A549 (cell line): ENCODE results near the gene KRT77. TPM values are rescaled to one million over a fixed set of nuclear protein-coding genes. Genes with fewer than 3 reads are reported as not detected.

Experiments used
- ATAC-seq, 2 experiments: fragments of 200-7000 bp in 1 of 2; fragments of >200 bp in 1 of 2; cut with Nextera tagmentation in 1 of 2; cut with Tn5 transposase in 1 of 2; 3 replicates each; pipeline versions ENCODE4 v1.8.0 to v1.9.1; 2018 to 2020; ENCODE audit warnings: mild to moderate bottlenecking in 1 of 2, moderate library complexity in 1 of 2
- CTCF ChIA-PET: fragments of 300-600 bp; sonication (Branson Sonifier 250); formaldehyde crosslinking; extraction: SDS; loops from one replicate; lab custom pipeline; 2021; ENCODE audit warnings: antibody characterized with exemption, inconsistent platforms; lab: Yijun Ruan, JAX
- POLR2A ChIA-PET: fragments of 350-600 bp; formaldehyde crosslinking; extraction: SDS; loops from one replicate; lab custom pipeline; 2021; ENCODE audit warnings: antibody characterized with exemption, inconsistent platforms; lab: Yijun Ruan, JAX
- DNase-seq, 2 experiments: peaks; one replicate each; pipeline versions ENCODE4 v3.0.0 to v3.0.0-alpha.2; 2011 to 2016; ENCODE audit warnings: low read depth in 1 of 2, low spot score in 1 of 2
- FAIRE-seq: peaks from 2 replicates; lab custom pipeline; 2011; peaks lifted over from hg19 to GRCh38; lab: Jason Lieb, UNC
- H3K27ac ChIP-seq, 2 experiments: fragments of >200 bp; sonication (Bioruptor Twin); formaldehyde crosslinking; 3 replicates each; pipeline ENCODE4 v1.5.1; 2016 to 2017
- H3K4me1 ChIP-seq: fragments of >200 bp; sonication (Bioruptor Twin); formaldehyde crosslinking; 3 replicates; pipeline ENCODE4 v1.6.1; 2016
- H3K4me2 ChIP-seq: fragments of >200 bp; sonication (Bioruptor Twin); formaldehyde crosslinking; 3 replicates; pipeline ENCODE4 v1.6.1; 2016
- H3K4me3 ChIP-seq: fragments of >200 bp; sonication (Bioruptor Twin); formaldehyde crosslinking; 3 replicates; pipeline ENCODE4 v1.5.1; 2016
- H3K9me3 ChIP-seq: fragments of >200 bp; sonication (Bioruptor Twin); formaldehyde crosslinking; 3 replicates; pipeline ENCODE4 v1.6.1; 2016
- BCL3 ChIP-seq: fragments of >200 bp; sonication (Bioruptor Twin); formaldehyde crosslinking; IDR thresholded peaks from 3 replicates; pipeline ENCODE4 v1.6.1; 2016
- CBX2 ChIP-seq: fragments of 200-600 bp; sonication (generic); IDR thresholded peaks from 2 replicates; pipeline ENCODE4 v1.6.1; 2016; ENCODE audit warnings: low read depth, mild to moderate bottlenecking, borderline replicate concordance
- CEBPB ChIP-seq, 2 experiments: fragments of >200 bp in 1 of 2; sonication (Bioruptor Twin) in 1 of 2; formaldehyde crosslinking in 1 of 2; IDR thresholded peaks; 2 replicates each; pipeline ENCODE4 v1.6.1; 2012 to 2016
- CHD2 ChIP-seq: fragments of 150-350 bp; IDR thresholded peaks from 2 replicates; pipeline ENCODE4 v1.6.1; 2014; ENCODE audit warnings: low read length; ENCODE audit not compliant: partially characterized antibody
- EHF ChIP-seq: fragments of 250-450 bp; sonication (Bioruptor Pico); IDR thresholded peaks from 2 replicates; pipeline ENCODE4 v1.5.0; 2020; ENCODE audit warnings: mild to moderate bottlenecking
- ELK1 ChIP-seq: fragments of 150-350 bp; IDR thresholded peaks from 2 replicates; pipeline ENCODE4 v1.6.1; 2014; ENCODE audit warnings: low read depth, mild to moderate bottlenecking, low read length
- EP300 ChIP-seq, 2 experiments: fragments of >200 bp; sonication (Bioruptor Twin); formaldehyde crosslinking; IDR thresholded peaks; 2 replicates in 1 of 2; 3 replicates in 1 of 2; pipeline ENCODE4 v1.6.1; 2016 to 2017
- FOSB ChIP-seq: fragments of 250-450 bp; sonication (Bioruptor Pico); IDR thresholded peaks from 2 replicates; pipeline ENCODE4 v1.5.0; 2020; ENCODE audit warnings: mild to moderate bottlenecking, moderate library complexity
- GATA3 ChIP-seq: IDR thresholded peaks from 2 replicates; pipeline ENCODE4 v1.6.1; 2012; ENCODE audit warnings: borderline replicate concordance
- HEYL ChIP-seq: fragments of 250-450 bp; sonication (Bioruptor Pico); IDR thresholded peaks from 2 replicates; pipeline ENCODE4 v1.8.0; 2021; ENCODE audit warnings: mild to moderate bottlenecking, moderate library complexity
- HOXB13 ChIP-seq: fragments of 250-450 bp; sonication (Bioruptor Pico); IDR thresholded peaks from 2 replicates; pipeline ENCODE4 v1.5.0; 2020; ENCODE audit warnings: low read depth, mild to moderate bottlenecking, moderate library complexity
- HOXB5 ChIP-seq: fragments of 250-450 bp; sonication (Bioruptor Pico); IDR thresholded peaks from 2 replicates; pipeline ENCODE4 v1.5.0; 2020; ENCODE audit warnings: mild to moderate bottlenecking, moderate library complexity
- KDM5A ChIP-seq: fragments of 200-600 bp; sonication (generic); IDR thresholded peaks from 2 replicates; pipeline ENCODE4 v1.6.1; 2016; ENCODE audit warnings: antibody characterized with exemption, mild to moderate bottlenecking
- MAFK ChIP-seq: fragments of 450-650 bp; IDR thresholded peaks from 2 replicates; pipeline ENCODE4 v1.6.1; 2014; ENCODE audit not compliant: partially characterized antibody
- MAZ ChIP-seq: fragments of 150-350 bp; IDR thresholded peaks from 2 replicates; pipeline ENCODE4 v1.6.1; 2014; ENCODE audit warnings: antibody characterized with exemption, low read depth, low read length, borderline replicate concordance
- NFE2L2 ChIP-seq: fragments of 150-350 bp; conservative IDR thresholded peaks from 2 replicates; pipeline ENCODE4 v1.6.1; 2014; ENCODE audit warnings: low read length
- PHF8 ChIP-seq: fragments of 200-600 bp; sonication (generic); IDR thresholded peaks from 2 replicates; pipeline ENCODE4 v1.6.1; 2016; ENCODE audit warnings: low read depth, mild to moderate bottlenecking, antibody characterized with exemption, moderate library complexity, borderline replicate concordance
- RAD21 ChIP-seq, 2 experiments: fragments of >200 bp in 1 of 2; sonication (Bioruptor Twin) in 1 of 2; formaldehyde crosslinking in 1 of 2; IDR thresholded peaks in 1 of 2; conservative IDR thresholded peaks in 1 of 2; 2 replicates in 1 of 2; 3 replicates in 1 of 2; pipeline ENCODE4 v1.6.1; 2012 to 2018; ENCODE audit warnings: inconsistent platforms in 1 of 2
- RCOR1 ChIP-seq: fragments of 150-350 bp; IDR thresholded peaks from 2 replicates; pipeline ENCODE4 v1.6.1; 2014; ENCODE audit warnings: antibody characterized with exemption, low read length, low read depth
- REST ChIP-seq: fragments of 200-600 bp; sonication (generic); IDR thresholded peaks from 2 replicates; pipeline ENCODE4 v1.6.1; 2016; ENCODE audit warnings: antibody characterized with exemption, mild to moderate bottlenecking, moderate library complexity
- RNF2 ChIP-seq: fragments of 200-600 bp; sonication (generic); IDR thresholded peaks from 2 replicates; pipeline ENCODE4 v1.6.1; 2016; ENCODE audit warnings: low read depth, mild to moderate bottlenecking, antibody characterized with exemption, moderate library complexity, borderline replicate concordance
- SMC3 ChIP-seq: fragments of >200 bp; sonication (Bioruptor Twin); formaldehyde crosslinking; IDR thresholded peaks from 3 replicates; pipeline ENCODE4 v1.6.1; 2018; ENCODE audit warnings: inconsistent platforms
- TFCP2L1 ChIP-seq: fragments of 250-450 bp; sonication (Bioruptor Pico); IDR thresholded peaks from 2 replicates; pipeline ENCODE4 v1.5.0; 2021; ENCODE audit warnings: mild to moderate bottlenecking
- ZC3H11A ChIP-seq: fragments of 450-650 bp; IDR thresholded peaks from 2 replicates; pipeline ENCODE4 v1.6.1; 2014; ENCODE audit warnings: antibody characterized with exemption, mild to moderate bottlenecking
- WGBS: methylation state at CpG from one replicate; pipeline ENCODE4 v1.1.6; 2017; ENCODE audit errors: missing lambda C conversion rate; 5-methylcytosine and 5-hydroxymethylcytosine counted together
- polyA plus RNA-seq, 4 experiments: library from polyadenylated mRNA; depleted of rRNA in 3 of 4; stranded (reverse); fragments of >200 nt; fragmentation: RNase III in 1 of 4; extraction: RNeasy Plus Mini Kit Qiagen cat#74134 plus additional on column Dnase treatment in 1 of 4; gene quantifications; 2 replicates in 3 of 4; 3 replicates in 1 of 4; pipeline ENCODE4 v1.2.3, GENCODE V29; 2011 to 2017

KRT77 gene
- polyA plus RNA-seq, 2 of the 4 experiments (the other 2 are of a cell fraction) = 0.03 TPM; not detected in 1

GRCh38 chr12:52745554-52745953, 42.2 kb upstream of the KRT77 start:
- H3K9me3 ChIP-seq = no peaks in the 10 kb centered on the region
- FAIRE-seq (no peak), DNase-seq (no peak)
- no peak overlapping the region for H3K27ac ChIP-seq
- TF ChIP-seq ELK1 (no peak), RAD21 (conservative IDR thresholded peaks at IDR 0.05 in 1 of 2, IDR thresholded peaks at IDR 0.05 in 1 of 2) (no peak), HOXB5 (CRISPR knock-in tag) (no peak), GATA3 (no peak)
- TF ChIP-seq, all 56 proteins: peak for 0
- WGBS = 32% methylated on average over 5 of the region's 5 CpGs
- no peaks in the 10 kb centered on the region for H3K4me1 ChIP-seq
- ATAC-seq = no peak
- H3K4me2 ChIP-seq = no peak overlapping the region
- CTCF ChIA-PET = interaction anchor here (0.7 to 2.0 kb wide), 7 partner anchors 10 to 721 kb away, joined by 3 to 7 read pairs (median 4); no protein-coding TSS in a partner anchor
- H3K4me3 ChIP-seq = no peak overlapping the region
- POLR2A ChIA-PET = no interaction called here

GRCh38 chr12:52744493-52745156, 41.3 kb upstream of the KRT77 start:
- DNase-seq (no peak), FAIRE-seq (no peak), ATAC-seq (no peak)
- H3K27ac ChIP-seq = no peak overlapping the region
- WGBS = 14% methylated on average over 1 of the region's 1 CpG
- CTCF ChIA-PET = interaction anchor here (1.2 to 2.0 kb wide), 3 partner anchors 15 to 162 kb away, joined by 3 to 7 read pairs (median 6); no protein-coding TSS in a partner anchor
- H3K9me3 ChIP-seq = no peaks in the 10 kb centered on the region
- no peak overlapping the region for H3K4me2 ChIP-seq
- TF ChIP-seq FOSB (CRISPR knock-in tag) (no peak), RNF2 (no peak), EHF (no peak), CEBPB (IDR thresholded peaks at IDR 0.05) (no peak), KDM5A (no peak), RCOR1 (no peak), CHD2 (no peak), NFE2L2 (no peak), REST (no peak), EP300 (IDR thresholded peaks at IDR 0.05) (no peak), ZC3H11A (no peak), BCL3 (no peak), HEYL (CRISPR knock-in tag) (no peak), PHF8 (no peak), HOXB13 (CRISPR knock-in tag) (no peak), TFCP2L1 (CRISPR knock-in tag) (no peak), SMC3 (no peak), CBX2 (no peak), MAZ (no peak), MAFK (no peak)
- POLR2A ChIA-PET = no interaction called here
- H3K4me3 ChIP-seq = no peak overlapping the region
- no peaks in the 10 kb centered on the region for H3K4me1 ChIP-seq
